Femur (tissue), 1 donor: ENCODE measurements around the gene C5orf63.
A peak's percentile ranks its signal among the peaks of the same experiment; 100 is the strongest.
"Not testable (repeated sequence)": the region's sequence is repeated elsewhere in the genome, so short reads cannot be mapped to it uniquely, and the experiment has no call there.

Experiments used
- DNase-seq: peaks from one replicate; pipeline ENCODE4 v3.0.0-alpha.2; 2017

The C5orf63 gene

GRCh38 chr5:127030259-127031146 lies 42.8 kb downstream of the C5orf63 start, which contains the start of gene MARCHF3:
Gene MARCHF3 (minus strand): TSS chr5:127030558. CDS start chr5:126918171, 112,387 bp downstream.
- DNase-seq, result peak; percentile 97

- peak; percentile 65 for DNase-seq
These were observed 43.6 kb downstream of the C5orf63 start for GRCh38 chr5:127029581-127030258.

DNA sequence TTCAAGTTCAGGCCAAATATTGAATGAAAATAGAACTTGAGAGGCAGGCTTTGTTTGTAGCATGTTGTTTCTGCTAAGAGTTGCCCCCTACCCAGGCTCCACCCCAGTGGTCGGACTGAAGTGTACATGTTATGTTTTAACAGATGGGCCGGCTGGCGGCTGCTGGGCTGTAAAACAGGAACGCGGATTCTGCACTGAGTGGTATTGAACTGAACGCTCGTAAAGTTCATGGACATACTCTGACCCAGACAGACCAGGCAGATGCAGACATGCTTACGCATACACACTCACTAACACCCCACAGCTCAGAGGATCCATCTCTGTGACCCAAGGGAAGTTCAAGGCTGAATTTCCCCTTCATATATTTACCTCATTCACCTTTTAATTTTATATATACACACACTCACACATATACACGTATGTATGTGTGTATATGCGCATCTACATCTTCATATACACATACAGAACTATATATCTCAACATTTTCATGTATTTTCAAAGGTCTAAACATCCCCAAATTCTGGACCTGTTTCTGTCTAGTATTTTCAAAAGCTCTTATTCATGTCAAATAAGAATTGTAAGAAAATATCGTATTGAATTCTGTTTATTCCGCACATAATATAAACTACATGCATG lies 44.4 kb downstream of the C5orf63 start:
- peak; percentile 36 for DNase-seq

GRCh38 chr5:127027539-127027938 lies 45.8 kb downstream of the C5orf63 start:
- DNase-seq, result no peak

DNA sequence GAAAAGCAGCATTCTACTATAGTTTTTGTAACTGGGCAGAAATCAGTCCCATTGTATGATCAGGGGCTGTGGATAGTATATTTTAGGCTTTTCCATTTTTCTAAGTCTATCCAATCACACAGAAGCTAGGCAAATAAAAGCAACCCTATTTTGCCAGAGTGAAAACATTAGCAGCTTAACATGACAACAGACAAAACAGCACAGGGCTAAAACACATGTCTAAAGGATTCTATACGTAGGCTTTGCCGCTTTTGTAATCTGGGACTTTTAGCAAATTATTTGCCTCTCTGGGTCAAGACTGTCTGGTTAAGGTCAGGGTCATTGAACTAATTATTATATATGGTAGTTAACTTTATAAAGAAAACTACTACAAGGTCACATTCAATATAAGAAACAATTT lies 47.1 kb downstream of the C5orf63 start:
- DNase-seq, result no peak

- no peak for DNase-seq
These were observed 47.8 kb downstream of the C5orf63 start for GRCh38 chr5:127025467-127025866.

- DNase-seq, result no peak
These were observed 48.5 kb downstream of the C5orf63 start for GRCh38 chr5:127024821-127025220.

DNA sequence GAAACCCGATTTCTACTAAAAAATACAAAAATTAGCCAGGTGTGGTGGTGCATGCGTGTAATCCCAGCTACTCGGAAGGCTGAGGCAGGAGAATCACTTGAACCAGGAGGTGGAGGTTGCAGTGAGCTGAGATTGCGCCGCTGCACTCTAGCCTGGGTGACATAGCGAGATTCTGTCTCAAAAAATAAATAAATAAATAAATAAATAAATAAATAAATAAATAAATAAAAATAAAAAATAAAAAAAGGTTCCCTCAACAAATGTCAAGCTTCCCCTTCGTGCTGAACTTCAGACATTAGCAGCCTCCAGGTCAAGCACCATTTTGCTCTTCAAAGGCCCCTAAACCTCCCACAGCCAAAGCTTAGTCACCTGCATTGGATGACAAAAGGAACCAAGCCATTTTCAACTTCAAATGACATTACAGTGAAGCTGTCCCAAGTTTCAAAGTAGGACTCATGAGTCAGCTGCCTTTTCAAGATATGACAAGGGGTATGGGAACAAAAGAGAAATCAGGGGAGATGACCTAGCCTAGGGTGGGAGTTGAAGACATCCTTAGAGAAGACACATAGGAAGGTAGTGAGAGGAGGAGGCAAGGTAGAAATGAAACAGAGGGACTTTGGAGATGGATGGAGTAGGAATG lies 49.6 kb downstream of the C5orf63 start:
- DNase-seq, result not testable (repeated sequence)

GRCh38 chr5:127022846-127023245 lies 50.5 kb downstream of the C5orf63 start:
- DNase-seq, result no peak

DNA sequence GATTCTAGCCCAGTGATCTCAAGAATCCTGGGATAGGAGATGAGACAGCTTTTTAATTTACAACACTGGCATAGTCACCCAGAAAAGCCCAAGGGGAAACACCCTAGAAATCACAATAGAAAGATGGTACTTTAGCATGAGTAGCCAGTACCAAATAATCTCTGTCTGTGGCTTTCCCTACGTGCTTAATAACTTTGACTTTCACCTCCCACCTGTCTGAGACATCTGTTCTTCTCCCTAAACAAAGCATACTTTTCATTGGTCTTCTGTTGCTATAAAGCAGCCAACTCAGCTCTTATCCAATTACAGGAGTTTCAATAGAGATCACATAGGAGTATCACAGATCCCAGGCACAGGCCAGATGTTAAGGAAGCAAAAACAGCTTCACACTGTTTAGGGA lies 53.4 kb downstream of the C5orf63 start:
- no peak for DNase-seq

- not testable (repeated sequence) for DNase-seq
These were observed 56.6 kb downstream of the C5orf63 start for GRCh38 chr5:127016722-127017121.

DNA sequence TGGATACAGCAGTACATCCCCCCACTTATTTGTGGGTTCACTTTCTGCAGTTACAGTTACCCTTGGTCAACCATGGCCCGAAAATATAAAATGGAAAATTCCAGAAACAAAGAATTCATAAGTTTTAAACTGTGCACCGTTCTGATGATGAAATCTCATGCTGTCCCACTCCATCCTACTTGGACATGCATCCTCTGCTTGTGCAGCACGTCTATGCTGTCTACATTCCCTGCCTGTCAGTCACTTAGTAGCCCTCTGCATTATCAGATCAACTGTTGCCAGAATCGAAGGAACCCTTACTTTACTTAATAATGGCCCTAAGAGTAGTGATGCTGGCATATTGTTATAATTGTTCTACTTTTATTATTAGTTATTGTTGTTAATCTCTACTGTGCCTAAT lies 57.6 kb downstream of the C5orf63 start:
- no peak for DNase-seq

DNA sequence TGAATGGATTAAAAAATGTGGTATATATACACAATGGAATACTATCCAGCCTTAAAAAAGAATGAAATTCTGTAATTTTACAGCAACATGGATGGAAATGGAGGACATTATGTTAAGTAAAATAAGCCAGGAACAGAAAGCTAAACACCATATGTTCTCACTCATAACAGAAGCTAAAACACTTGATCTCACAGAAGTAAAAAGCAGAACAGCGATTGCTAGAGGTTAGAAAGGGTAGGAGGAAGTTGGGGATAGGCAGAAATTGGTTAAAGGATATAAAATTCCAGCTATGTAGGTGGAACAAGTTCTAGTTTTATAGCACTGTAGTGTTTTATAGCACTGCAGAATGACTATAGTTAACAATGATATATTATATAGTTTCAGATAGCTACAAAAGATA lies 58.7 kb downstream of the C5orf63 start:
- no peak for DNase-seq

DNA sequence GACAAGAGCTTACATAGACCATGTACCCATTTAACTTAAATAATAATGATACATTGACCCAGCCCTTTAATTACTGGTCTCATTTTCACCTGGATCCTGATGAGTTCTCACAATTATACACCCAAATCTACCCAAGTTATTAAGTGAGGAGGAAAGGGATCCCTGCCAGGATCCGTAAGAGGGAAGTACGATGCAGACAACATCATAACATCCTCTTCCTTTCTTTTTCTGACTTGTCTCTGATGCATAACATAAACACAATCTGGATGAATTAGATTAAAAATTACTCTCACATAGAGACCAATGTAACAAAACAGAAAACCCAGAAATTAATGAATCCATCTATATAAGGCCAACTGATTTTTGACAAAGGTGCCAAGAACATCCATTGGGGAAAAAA lies 59.9 kb downstream of the C5orf63 start:
- DNase-seq, result no peak

- DNase-seq, result no peak
These were observed 60.4 kb downstream of the C5orf63 start for GRCh38 chr5:127012916-127013315.

DNA sequence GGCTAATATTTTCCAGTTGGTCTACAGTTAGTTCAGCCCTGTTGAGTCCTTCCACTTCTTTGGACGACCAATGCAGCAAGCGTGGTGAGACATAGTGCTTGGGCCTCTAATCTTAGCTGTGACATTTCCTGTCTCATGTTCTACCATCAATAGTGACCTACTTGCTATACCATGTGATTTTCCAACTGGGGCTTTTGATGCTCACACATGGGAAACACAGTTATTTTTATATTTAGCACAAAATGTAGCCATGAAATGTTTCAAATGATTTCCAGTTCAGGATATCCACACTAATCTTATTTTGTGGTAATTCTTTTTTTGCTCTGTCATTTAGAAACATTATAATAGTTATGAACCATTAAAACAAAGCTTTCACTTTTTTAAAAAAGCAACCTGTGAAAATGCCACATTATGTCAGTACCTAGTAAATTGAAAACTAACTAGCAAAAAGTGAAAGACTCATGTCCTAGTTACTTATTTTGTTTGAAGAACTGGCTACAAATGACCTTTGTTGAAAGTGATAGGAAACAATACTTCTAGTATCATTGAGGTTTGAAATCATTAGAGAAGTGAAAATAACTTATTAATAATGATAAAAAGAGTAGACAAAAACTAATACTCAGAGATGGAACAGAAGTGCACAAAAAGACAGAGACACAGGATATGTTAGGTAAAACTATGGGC lies 61.2 kb downstream of the C5orf63 start:
- DNase-seq, result no peak

GRCh38 chr5:127011153-127011552 lies 62.1 kb downstream of the C5orf63 start:
- peak; percentile 44 for DNase-seq

DNA sequence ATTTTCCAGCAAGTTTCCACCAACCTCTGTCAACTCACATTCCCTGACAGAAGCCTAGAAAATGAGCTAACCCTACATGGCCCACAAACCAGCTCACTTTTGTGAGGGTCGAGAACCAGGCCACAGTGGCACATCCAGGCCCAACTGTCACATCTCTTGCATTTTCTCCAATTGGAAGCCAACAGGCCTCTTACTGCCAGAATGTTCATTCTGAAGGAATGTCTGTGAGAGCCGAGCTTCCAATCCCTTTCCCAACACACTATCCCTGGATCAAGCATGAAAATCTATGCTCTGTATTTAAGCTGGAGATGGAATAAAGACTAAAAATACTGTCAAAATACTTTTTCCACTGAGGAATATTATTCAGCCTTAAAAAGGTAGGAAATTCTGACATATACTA lies 62.9 kb downstream of the C5orf63 start:
- DNase-seq, result no peak

GRCh38 chr5:127009784-127010183 lies 63.5 kb downstream of the C5orf63 start:
- no peak for DNase-seq

GRCh38 chr5:127008300-127008975 lies 64.9 kb downstream of the C5orf63 start:
- no peak for DNase-seq

- DNase-seq, result no peak
These were observed 65.8 kb downstream of the C5orf63 start for GRCh38 chr5:127007522-127007921.

GRCh38 chr5:127006744-127007143 lies 66.6 kb downstream of the C5orf63 start:
- DNase-seq, result no peak
